GM12878 (cell line): ENCODE data around the gene RAD51B. TPM values are rescaled to one million over a fixed set of nuclear protein-coding genes. Genes with fewer than 3 reads are reported as not detected.

Source experiments
- ATAC-seq: fragments of 200-7000 bp; cut with Tn5 transposase; 3 replicates; pipeline ENCODE4 v1.9.1; 2020; ENCODE audit warnings: mild to moderate bottlenecking, moderate library complexity
- BruUV-seq: library from RNA; stranded (reverse); fragments of 400-500 nt; replicated peaks from 2 replicates; lab custom pipeline; 2021; lab: Mats Ljungman, UMichigan
- CTCF ChIA-PET: fragments of 300-600 bp; sonication (Branson Sonifier 250); formaldehyde crosslinking; extraction: SDS; loops from one replicate; lab custom pipeline; 2021; ENCODE audit warnings: inconsistent platforms; lab: Yijun Ruan, JAX
- POLR2A ChIA-PET: fragments of 350-600 bp; formaldehyde crosslinking; extraction: SDS; loops from one replicate; lab custom pipeline; 2021; ENCODE audit warnings: inconsistent platforms; lab: Charles Lee
- RAD21 ChIA-PET: fragments of 300-600 bp; sonication (Branson Sonifier 250); formaldehyde crosslinking; loops from one replicate; lab custom pipeline; 2023; ENCODE audit warnings: antibody characterized with exemption; ENCODE audit not compliant: unreplicated experiment; lab: Charles Lee
- SMC1A ChIA-PET: fragments of 300-600 bp; sonication (Branson Sonifier 250); formaldehyde crosslinking; loops from one replicate; lab custom pipeline; 2023; ENCODE audit not compliant: unreplicated experiment, uncharacterized antibody; lab: Charles Lee
- DNase-seq: peaks from one replicate; pipeline ENCODE4 v3.0.0-alpha.2; 2011; ENCODE audit warnings: low read depth, low spot score
- FAIRE-seq: peaks from 3 replicates; lab custom pipeline; 2011; peaks lifted over from hg19 to GRCh38; lab: Jason Lieb, UNC
- H2AFZ ChIP-seq: 2 replicates; pipeline ENCODE4 v1.6.0; 2011; ENCODE audit warnings: low read depth, low read length, control low read depth; ENCODE audit not compliant: control insufficient read depth
- H3K27ac ChIP-seq: 2 replicates; pipeline ENCODE4 v1.5.1; 2011; ENCODE audit warnings: control low read depth; ENCODE audit not compliant: control insufficient read depth, insufficient read depth
- H3K27me3 ChIP-seq, 2 experiments: replicated peaks in 1 of 2; 2 replicates each; pipeline versions ENCODE4 v1.6.0 to v1.6.1; 2011; ENCODE audit warnings: low read length in 1 of 2; ENCODE audit not compliant: control insufficient read depth in 2 of 2, insufficient read depth in 2 of 2
- H3K36me3 ChIP-seq, 2 experiments: 2 replicates each; pipeline ENCODE4 v1.5.1; 2011; ENCODE audit warnings: low read length in 1 of 2; ENCODE audit not compliant: control insufficient read depth in 2 of 2, insufficient read depth in 2 of 2
- H3K4me1 ChIP-seq: 2 replicates; pipeline ENCODE4 v1.6.1; 2011; ENCODE audit warnings: mild to moderate bottlenecking, low read length, moderate library complexity, mixed read lengths; ENCODE audit not compliant: control insufficient read depth, insufficient read depth
- H3K4me2 ChIP-seq: 2 replicates; pipeline ENCODE4 v1.6.0; 2011; ENCODE audit warnings: control low read depth; ENCODE audit not compliant: control insufficient read depth, insufficient read depth
- H3K4me3 ChIP-seq: fragments of 200-600 bp; sonication (generic); 2 replicates; pipeline ENCODE4 v1.5.1; 2016
- H3K79me2 ChIP-seq: 2 replicates; pipeline ENCODE4 v1.6.0; 2011; ENCODE audit warnings: low read length; ENCODE audit not compliant: control insufficient read depth, insufficient read depth
- H3K9ac ChIP-seq: 2 replicates; pipeline ENCODE4 v1.8.0; 2011; ENCODE audit warnings: low read length, control low read depth, mixed read lengths; ENCODE audit not compliant: control insufficient read depth, insufficient read depth
- H3K9me3 ChIP-seq: replicated peaks from 3 replicates; pipeline ENCODE4 v1.5.1; 2011; ENCODE audit warnings: mild to moderate bottlenecking, low read length; ENCODE audit not compliant: control insufficient read depth, insufficient read depth
- H4K20me1 ChIP-seq: 2 replicates; pipeline ENCODE4 v1.6.0; 2011; ENCODE audit not compliant: control insufficient read depth, insufficient read depth
- ESRRA ChIP-seq: IDR thresholded peaks from 2 replicates; pipeline ENCODE4 v1.6.1; 2012; ENCODE audit warnings: mild to moderate bottlenecking, low read length, improper control_type of control experiment
- ETV6 ChIP-seq, 2 experiments: fragments of 450-650 bp in 1 of 2; IDR thresholded peaks in 1 of 2; conservative IDR thresholded peaks in 1 of 2; 2 replicates each; pipeline ENCODE4 v1.6.1; 2014; ENCODE audit warnings: antibody characterized with exemption in 1 of 2, borderline replicate concordance in 1 of 2, low read depth in 1 of 2, mild to moderate bottlenecking in 1 of 2, moderate library complexity in 1 of 2
- HDGF ChIP-seq: fragments of 450-650 bp; IDR thresholded peaks from 2 replicates; pipeline ENCODE4 v1.6.1; 2016; ENCODE audit warnings: antibody characterized with exemption
- KLF5 ChIP-seq: fragments of 450-650 bp; IDR thresholded peaks from 2 replicates; pipeline ENCODE4 v1.6.1; 2014; ENCODE audit warnings: mild to moderate bottlenecking; ENCODE audit not compliant: partially characterized antibody
- RAD21 ChIP-seq: IDR thresholded peaks from 2 replicates; pipeline ENCODE4 v1.6.1; 2011; ENCODE audit warnings: mild to moderate bottlenecking, low read depth, low read length, moderate library complexity; ENCODE audit not compliant: insufficient read depth
- RFX5 ChIP-seq: IDR thresholded peaks from 2 replicates; pipeline ENCODE4 v1.6.1; 2011; ENCODE audit warnings: low read depth, low read length, improper control_type of control experiment
- SMAD5 ChIP-seq: IDR thresholded peaks from 2 replicates; pipeline ENCODE4 v1.6.1; 2016; ENCODE audit warnings: antibody characterized with exemption, low read depth
- TCF12 ChIP-seq: IDR thresholded peaks from 2 replicates; pipeline ENCODE4 v1.6.1; 2011; ENCODE audit warnings: low read depth, mild to moderate bottlenecking, low read length
- ZBED1 ChIP-seq: IDR thresholded peaks from 2 replicates; pipeline ENCODE4 v1.6.1; 2016; ENCODE audit warnings: borderline replicate concordance
- ZNF207 ChIP-seq: fragments of 450-650 bp; IDR thresholded peaks from 2 replicates; pipeline ENCODE4 v1.6.1; 2014; ENCODE audit warnings: antibody characterized with exemption, mild to moderate bottlenecking, borderline replicate concordance
- WGBS: methylation state at CpG from one replicate; pipeline ENCODE4 v1.1.6; 2016; ENCODE audit warnings: low lambda C conversion rate; ENCODE audit not compliant: insufficient replicate concordance, insufficient coverage; ENCODE audit errors: missing lambda C conversion rate; 5-methylcytosine and 5-hydroxymethylcytosine counted together
- in situ Hi-C: fragments of 300-500 bp; cut with MboI; formaldehyde crosslinking; loops from 9 replicates; pipeline ENCODE4 v1.14.3; 2018; ENCODE audit warnings: mixed read lengths
- intact Hi-C: fragments of 100-400 bp; cut with micrococcal nuclease; formaldehyde crosslinking; loops from one replicate; pipeline ENCODE4 v1.14.2; 2022; ENCODE audit not compliant: unreplicated experiment
- polyA plus RNA-seq, 11 experiments: library from polyadenylated mRNA; depleted of rRNA in 4 of 11; unstranded in 6 of 11; stranded (reverse) in 5 of 11; fragments of >200 nt; fragmentation: Nextera tagmentation in 4 of 11; fragmentation: Illumina TruSeq in 1 of 11; extraction: Ambion mirVana in 4 of 11; extraction: Trizol in 1 of 11; gene quantifications; 1 replicate in 1 of 11; 2 replicates in 10 of 11; pipeline versions ENCODE4 v1.2.1 to v1.2.3, GENCODE V29; 2011 to 2016; ENCODE audit warnings: inconsistent platforms in 2 of 11, missing spikeins in 2 of 11, low read depth in 1 of 11
- total RNA-seq, 4 experiments: library from RNA; depleted of rRNA in 3 of 4; stranded (reverse); fragments of >200 nt in 3 of 4; fragmentation: Illumina TruSeq in 1 of 4; extraction: Trizol in 1 of 4; gene quantifications; 2 replicates each; pipeline versions ENCODE4 v1.2.1 to v1.2.3, GENCODE V29; 2013 to 2021
- TF ChIP-seq, protein P1 (sequence below): IDR thresholded peaks from 2 replicates; pipeline ENCODE4 v1.6.1; 2011; ENCODE audit warnings: borderline replicate concordance, low read depth, mild to moderate bottlenecking, moderate library complexity, mixed read lengths, low read length; ENCODE audit not compliant: insufficient read depth; ENCODE audit errors: extremely low read length
- TF ChIP-seq, protein P2 (sequence below): fragments of 450-650 bp; IDR thresholded peaks from 2 replicates; pipeline ENCODE4 v1.6.1; 2017; ENCODE audit warnings: mild to moderate bottlenecking, low read depth, inconsistent platforms; ENCODE audit not compliant: poor library complexity, severe bottlenecking
- TF ChIP-seq, protein P3 (sequence below): fragments of 450-650 bp; IDR thresholded peaks from 2 replicates; pipeline ENCODE4 v1.6.1; 2017; ENCODE audit warnings: low read depth, mild to moderate bottlenecking, moderate library complexity

Gene RAD51B
- total and polyA plus RNA-seq, 10 of the 15 experiments (the other 5 are each of a cell fraction or from before 2014, with no cell fraction given), result 9.8 to 26.8 (median 21.3) TPM

DNA sequence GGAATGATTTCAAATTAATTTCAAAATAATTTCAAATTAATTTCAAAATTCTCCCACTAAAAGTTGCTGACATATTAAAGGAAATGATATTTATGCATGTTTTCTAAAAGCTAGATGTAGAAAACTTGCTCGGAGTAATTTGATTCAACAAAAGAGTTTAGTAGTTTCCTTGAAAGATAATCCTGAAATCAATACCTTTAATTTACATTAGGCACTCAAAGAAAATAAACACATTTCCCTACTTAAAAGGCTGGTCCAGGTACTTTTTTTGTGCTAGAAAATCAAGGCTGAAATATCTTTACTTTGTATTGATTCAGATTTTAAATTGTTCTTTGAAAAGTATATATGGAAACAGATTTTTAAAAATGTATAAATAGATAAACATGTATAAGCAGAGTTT is 370.5 kb downstream of the RAD51B start:
- Histone ChIP-seq H3K79me2 (no peaks in the 10 kb centered on the region), H3K27ac (no peak overlapping the region), H3K36me3 (no peaks in the 10 kb centered on the region), H3K4me3 (no peak overlapping the region), H3K9ac (no peak overlapping the region), H3K4me2 (no peak overlapping the region), H3K9me3 (no peaks in the 10 kb centered on the region; the same call in 2 of the 3 replicates), H3K4me1 (no peaks in the 10 kb centered on the region), H4K20me1 (no peaks in the 10 kb centered on the region), H2AFZ (no peak overlapping the region), H3K27me3 (no peaks in the 10 kb centered on the region)
- RAD21 ChIA-PET, result interaction anchor here (0.5 to 1.5 kb wide), 2 partner anchors 21 to 246 kb away, joined by 3 to 4 read pairs; no protein-coding TSS in a partner anchor
- no TSS peak for BruUV-seq
- WGBS, result 96% methylated on average over 1 of the region's 1 CpG
- TF ChIP-seq ZNF207 (no peak), ZBED1 (no peak), ESRRA (no peak), KLF5 (no peak), RAD21 (no peak), ETV6 (conservative IDR thresholded peaks at IDR 0.05 in 1 of 2, IDR thresholded peaks at IDR 0.05 in 1 of 2; ENCODE audit: borderline replicate concordance in 1 of 2, low read depth in 1 of 2) (no peak), TCF12 (no peak), SMAD5 (no peak), RFX5 (no peak), HDGF (no peak)
- TF ChIP-seq, protein P1, sequence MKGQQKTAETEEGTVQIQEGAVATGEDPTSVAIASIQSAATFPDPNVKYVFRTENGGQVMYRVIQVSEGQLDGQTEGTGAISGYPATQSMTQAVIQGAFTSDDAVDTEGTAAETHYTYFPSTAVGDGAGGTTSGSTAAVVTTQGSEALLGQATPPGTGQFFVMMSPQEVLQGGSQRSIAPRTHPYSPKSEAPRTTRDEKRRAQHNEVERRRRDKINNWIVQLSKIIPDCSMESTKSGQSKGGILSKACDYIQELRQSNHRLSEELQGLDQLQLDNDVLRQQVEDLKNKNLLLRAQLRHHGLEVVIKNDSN, result no peak
- TF ChIP-seq, protein P2, sequence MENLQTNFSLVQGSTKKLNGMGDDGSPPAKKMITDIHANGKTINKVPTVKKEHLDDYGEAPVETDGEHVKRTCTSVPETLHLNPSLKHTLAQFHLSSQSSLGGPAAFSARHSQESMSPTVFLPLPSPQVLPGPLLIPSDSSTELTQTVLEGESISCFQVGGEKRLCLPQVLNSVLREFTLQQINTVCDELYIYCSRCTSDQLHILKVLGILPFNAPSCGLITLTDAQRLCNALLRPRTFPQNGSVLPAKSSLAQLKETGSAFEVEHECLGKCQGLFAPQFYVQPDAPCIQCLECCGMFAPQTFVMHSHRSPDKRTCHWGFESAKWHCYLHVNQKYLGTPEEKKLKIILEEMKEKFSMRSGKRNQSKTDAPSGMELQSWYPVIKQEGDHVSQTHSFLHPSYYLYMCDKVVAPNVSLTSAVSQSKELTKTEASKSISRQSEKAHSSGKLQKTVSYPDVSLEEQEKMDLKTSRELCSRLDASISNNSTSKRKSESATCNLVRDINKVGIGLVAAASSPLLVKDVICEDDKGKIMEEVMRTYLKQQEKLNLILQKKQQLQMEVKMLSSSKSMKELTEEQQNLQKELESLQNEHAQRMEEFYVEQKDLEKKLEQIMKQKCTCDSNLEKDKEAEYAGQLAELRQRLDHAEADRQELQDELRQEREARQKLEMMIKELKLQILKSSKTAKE, result no peak
- TF ChIP-seq, protein P3, sequence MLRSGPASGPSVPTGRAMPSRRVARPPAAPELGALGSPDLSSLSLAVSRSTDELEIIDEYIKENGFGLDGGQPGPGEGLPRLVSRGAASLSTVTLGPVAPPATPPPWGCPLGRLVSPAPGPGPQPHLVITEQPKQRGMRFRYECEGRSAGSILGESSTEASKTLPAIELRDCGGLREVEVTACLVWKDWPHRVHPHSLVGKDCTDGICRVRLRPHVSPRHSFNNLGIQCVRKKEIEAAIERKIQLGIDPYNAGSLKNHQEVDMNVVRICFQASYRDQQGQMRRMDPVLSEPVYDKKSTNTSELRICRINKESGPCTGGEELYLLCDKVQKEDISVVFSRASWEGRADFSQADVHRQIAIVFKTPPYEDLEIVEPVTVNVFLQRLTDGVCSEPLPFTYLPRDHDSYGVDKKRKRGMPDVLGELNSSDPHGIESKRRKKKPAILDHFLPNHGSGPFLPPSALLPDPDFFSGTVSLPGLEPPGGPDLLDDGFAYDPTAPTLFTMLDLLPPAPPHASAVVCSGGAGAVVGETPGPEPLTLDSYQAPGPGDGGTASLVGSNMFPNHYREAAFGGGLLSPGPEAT, result no peak
- FAIRE-seq (no peak), ATAC-seq (no peak), DNase-seq (no peak)
- in situ Hi-C loops (no loop called here), intact Hi-C loops (no loop called here)
- POLR2A ChIA-PET, result interaction anchor here (1.3 kb wide), 1 partner anchor 14 kb away, joined by 3 read pairs; no protein-coding TSS in a partner anchor
- SMC1A ChIA-PET, result interaction anchor here (1.0 to 3.1 kb wide), 5 partner anchors 14 to 69 kb away, joined by 3 to 20 read pairs (median 3); no protein-coding TSS in a partner anchor
- CTCF ChIA-PET, result interaction anchor here (1.0 kb wide), 1 partner anchor 52 kb away, joined by 3 read pairs; no protein-coding TSS in a partner anchor
